HG03135 (cell line): ENCODE measurements around the gene ETF1.

Experiments used
- ATAC-seq: cut with Tn5 transposase; IDR thresholded peaks from one replicate; pipeline ENCODE4 v1.9.1; 2021; ENCODE audit warnings: mild to moderate bottlenecking, moderate library complexity; ENCODE audit not compliant: unreplicated experiment

ETF1 gene

DNA sequence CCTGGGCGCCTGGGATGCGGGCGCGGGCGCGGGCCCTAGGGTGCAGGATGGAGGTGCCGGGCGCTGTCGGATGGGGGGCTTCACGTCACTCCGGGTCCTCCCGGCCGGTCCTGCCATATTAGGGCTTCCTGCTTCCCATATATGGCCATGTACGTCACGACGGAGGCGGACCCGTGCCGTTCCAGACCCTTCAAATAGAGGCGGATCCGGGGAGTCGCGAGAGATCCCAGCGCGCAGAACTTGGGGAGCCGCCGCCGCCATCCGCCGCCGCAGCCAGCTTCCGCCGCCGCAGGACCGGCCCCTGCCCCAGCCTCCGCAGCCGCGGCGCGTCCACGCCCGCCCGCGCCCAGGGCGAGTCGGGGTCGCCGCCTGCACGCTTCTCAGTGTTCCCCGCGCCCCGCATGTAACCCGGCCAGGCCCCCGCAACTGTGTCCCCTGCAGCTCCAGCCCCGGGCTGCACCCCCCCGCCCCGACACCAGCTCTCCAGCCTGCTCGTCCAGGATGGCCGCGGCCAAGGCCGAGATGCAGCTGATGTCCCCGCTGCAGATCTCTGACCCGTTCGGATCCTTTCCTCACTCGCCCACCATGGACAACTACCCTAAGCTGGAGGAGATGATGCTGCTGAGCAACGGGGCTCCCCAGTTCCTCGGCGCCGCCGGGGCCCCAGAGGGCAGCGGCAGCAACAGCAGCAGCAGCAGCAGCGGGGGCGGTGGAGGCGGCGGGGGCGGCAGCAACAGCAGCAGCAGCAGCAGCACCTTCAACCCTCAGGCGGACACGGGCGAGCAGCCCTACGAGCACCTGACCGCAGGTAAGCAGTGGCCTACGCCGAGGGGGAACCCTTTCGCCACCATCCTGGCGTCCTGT lies 77.5 kb downstream of the ETF1 start, which contains the start of gene EGR1:
TSS of gene EGR1 (plus strand) at position 219 of the 864 bp plus-strand sequence. CDS start at position 502, 283 bp downstream.
- ATAC-seq, result peak; percentile 50

DNA sequence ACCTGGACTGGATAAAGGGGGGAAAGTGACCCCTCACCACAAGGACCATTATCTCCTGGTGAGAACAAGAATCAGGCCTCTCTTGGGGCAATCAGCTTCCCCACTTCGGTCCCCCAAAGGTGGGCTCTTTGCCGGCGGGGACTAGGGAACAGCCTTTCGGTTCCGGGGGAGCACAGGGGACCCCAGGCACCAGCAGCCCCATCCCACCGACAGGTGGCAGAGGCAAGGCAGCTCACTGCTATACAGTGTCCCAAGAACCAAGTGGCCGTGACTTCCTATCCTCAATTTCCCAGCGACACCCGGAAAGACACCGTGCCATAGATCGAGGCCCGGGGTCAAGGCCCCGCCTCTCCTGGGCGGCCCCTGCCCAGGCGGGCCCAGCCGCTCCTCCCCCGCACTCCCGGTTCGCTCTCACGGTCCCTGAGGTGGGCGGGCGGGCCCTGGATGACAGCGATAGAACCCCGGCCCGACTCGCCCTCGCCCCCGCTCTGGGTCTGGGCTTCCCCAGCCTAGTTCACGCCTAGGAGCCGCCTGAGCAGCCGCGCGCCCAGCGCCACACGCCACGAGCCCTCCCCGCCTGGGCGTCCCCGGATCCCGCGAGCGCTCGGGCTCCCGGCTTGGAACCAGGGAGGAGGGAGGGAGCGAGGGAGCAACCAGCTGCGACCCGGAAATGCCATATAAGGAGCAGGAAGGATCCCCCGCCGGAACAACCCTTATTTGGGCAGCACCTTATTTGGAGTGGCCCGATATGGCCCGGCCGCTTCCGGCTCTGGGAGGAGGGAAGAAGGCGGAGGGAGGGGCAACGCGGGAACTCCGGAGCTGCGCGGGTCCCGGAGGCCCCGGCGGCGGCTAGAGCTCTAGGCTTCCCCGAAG lies 78.4 kb downstream of the ETF1 start:
- peak; percentile 72 for ATAC-seq

DNA sequence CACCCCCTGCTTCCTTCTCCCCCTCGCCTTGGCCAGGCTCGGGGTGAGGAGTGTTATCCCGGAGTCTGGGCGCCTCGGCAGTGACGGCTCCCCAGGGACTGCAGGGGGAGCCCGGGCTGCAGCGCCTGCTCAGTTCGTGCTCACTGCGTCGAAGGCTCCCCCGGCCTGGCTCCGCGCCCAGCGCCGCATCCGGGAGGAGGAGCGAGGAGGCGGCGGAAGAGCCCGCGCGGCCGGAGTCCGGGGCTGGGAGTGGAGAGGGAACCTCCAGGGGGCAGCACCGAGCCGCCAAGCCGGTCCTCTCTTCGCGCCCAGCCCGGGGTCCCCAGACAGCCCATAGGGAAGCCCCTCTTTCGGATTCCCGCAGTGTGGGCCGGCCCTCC lies 79.0 kb downstream of the ETF1 start:
- peak; percentile 46 for ATAC-seq

DNA sequence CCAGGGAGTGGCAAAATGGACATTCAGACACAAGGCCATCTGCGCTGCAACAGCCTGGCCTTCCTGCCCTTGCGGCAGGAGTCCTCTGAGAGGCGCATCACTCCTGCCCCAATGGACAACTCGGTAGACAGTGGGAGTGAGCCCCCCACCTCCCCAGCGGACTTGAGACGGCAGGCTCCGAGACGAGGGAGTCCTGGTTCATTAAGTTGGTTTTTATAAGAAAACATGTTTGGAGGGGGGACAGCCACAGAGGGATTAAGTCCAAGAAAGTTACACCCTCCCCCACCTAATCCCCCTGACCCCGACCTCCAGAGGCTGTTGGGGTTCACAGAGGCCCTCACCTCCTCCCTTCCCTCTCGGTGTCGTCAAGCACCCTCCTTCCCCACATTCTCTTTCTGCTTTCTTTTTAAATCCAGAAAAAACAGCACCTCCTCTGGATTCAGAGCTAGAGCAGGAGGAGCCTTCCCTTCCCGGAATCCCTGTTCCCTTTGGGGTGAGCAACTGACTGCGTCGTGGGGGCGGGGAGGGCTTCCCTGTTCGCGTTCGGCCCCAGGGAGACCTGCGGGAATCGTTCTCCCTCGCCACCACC lies 79.5 kb downstream of the ETF1 start:
- no peak for ATAC-seq

DNA sequence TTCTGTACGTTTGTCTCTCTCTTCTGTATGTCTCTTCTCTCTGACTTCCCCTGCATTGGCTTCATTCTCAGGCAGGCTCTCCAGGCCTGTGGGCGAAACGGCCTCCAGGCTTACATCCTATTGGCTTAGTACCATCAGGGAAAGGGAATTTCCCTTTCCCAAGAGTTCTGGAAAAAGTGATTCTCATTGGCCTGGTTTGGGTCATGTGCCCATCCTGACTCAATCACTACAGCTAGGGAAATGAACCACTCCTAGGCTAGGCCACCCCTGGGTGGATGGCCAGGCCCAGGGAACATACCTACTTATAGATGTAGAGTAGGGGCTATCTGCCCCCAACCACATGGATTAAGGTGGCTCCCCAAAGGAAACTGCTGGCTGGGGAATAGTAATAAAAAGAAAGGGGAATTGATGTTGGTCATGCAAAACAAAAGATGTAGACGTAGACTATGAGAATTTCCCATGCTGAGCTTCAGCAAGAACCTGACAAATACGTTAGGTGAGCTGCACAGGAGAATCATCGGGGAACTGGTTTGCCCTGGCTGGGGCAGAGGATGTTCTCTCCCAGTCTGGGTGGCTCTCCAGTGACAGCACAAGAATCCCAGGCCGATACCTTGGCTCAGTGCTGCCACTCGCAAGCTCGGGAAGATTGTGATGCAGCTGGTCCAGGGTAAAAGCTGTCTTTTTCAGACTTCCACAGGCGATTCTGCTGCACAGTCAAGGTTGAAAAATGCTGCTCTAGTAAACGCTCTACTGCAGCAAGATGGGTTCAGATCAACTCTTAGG lies 81.5 kb downstream of the ETF1 start:
- ATAC-seq, result no peak

- no peak for ATAC-seq
These were observed 82.9 kb downstream of the ETF1 start for GRCh38 chr5:138460032-138460693.

GRCh38 chr5:138459311-138459933 lies 83.6 kb downstream of the ETF1 start:
- ATAC-seq, result peak; percentile 37

DNA sequence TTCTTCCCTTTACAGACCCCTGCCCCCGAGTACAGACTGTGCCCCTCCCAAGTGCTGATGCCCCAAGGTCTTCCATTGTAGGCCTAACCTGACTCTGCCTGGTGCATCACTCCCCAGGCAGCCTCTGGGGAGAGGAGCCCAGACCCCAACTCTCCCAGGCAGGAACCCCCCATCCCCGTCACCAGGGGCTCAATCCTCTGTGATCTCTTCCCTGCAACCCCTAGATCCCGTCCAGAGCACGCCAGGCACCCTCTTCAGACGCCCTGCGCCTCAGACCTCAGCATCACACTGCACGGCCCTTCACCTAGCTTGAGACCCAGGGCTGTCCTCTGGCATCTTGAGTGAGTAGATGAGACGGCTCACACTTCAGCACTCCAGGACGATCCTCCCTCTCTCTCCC lies 84.2 kb downstream of the ETF1 start:
- ATAC-seq, result no peak

DNA sequence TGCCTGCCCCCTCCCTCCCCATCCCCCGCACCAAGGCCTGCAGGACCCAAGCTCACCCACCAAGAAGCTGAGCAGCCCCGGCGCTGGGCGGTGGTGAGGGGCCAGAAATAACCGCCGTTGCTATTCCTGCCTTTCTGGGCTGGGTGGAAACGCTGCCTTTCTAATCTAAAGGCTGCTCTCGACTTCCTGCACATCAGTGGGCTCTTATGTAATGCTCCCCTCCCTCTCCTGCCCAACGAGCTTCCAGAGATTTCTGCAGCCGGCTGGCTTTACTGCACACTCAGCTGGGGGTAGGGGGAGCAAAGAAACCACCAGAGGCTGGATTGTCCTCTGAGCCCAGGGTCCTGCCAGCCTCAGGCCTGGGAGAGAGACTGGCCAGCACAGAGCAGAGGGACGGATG lies 84.7 kb downstream of the ETF1 start:
- no peak for ATAC-seq

DNA sequence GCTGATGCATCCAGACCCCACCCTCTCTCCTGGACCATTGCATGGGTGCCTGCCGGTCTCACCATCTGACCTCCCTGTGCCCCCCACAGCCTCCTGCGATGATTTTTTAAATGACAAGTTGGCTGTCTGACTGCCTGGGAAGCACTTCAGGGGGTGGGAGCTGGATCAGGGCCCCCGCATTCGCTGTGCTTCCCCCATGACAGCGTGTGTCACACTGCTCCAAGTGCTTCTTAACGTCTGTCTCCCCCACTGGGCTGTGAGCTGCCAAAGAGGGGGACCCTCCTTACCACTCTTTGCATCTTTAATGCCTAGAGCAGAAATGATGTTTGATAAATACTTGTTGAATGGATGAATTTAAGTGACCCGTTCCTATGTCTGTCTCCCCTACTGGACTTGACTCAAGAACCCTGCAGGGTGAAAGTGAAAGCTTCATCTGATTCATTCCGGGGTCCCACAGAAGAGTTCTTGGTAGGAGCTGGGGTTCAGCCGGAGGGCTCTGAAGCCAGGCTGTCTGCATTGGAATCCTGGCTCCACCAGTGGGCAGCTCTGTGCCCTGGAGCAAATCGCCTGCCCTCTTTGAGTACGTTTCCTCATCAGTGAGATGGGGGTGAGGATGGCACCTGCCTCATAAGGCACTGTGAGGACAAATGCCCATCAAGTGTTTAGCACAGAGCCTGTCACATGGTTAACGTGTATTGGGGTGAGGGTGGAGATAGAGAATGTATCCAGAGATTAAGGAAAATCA lies 85.3 kb downstream of the ETF1 start:
- ATAC-seq, result no peak
